Endothelial cell of hepatic sinusoid (primary cell): ENCODE results near the gene CCDC148.
"Not testable (repeated sequence)": the region's sequence is repeated elsewhere in the genome, so short reads cannot be mapped to it uniquely, and the experiment has no call there.

Experiments used
- in situ Hi-C: cut with HindIII; loops from 2 replicates; pipeline ENCODE4 v1.10.0; 2017; ENCODE audit warnings: low sequenced_read_pairs

The CCDC148 gene

DNA sequence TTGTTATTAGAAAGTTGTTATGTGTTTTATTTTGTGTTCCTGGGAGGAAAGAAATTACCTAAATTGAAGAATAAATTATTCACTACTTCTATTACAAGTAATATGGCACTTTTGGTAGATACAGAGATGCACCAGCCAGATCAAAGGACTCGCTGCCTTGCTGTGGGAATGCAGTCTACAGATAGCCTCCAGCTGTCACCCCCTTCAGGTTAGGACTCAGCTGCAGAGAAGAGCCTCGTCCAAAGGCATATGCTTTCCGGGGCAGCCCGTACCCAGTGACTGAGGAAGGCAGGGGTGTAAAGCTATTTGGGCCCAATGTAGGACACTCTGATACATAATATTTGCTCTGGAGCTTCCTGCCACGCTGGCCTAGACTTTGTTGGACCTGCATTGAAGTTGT lies 90.2 kb downstream of the CCDC148 start:
- in situ Hi-C loops: no loop called here

DNA sequence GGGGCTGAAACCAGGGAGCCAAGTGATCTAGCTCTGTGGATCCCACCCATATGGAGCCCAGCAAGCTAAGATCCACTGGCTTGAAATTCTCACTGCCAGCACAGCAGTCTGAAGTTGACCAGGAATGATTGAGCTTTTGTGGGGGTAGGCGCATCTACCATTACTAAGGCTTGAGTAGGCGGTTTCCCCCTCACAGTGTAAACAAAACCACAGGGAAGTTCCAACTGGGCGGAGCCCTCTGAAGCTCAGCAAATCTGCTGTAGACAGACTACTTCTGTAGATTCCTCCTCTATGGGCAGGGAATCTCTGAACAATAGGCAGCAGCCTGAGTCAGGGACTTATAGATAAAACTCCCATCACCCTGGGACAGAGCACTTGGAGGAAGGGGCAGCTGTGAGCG lies 96.7 kb downstream of the CCDC148 start:
- in situ Hi-C loops: no loop called here

DNA sequence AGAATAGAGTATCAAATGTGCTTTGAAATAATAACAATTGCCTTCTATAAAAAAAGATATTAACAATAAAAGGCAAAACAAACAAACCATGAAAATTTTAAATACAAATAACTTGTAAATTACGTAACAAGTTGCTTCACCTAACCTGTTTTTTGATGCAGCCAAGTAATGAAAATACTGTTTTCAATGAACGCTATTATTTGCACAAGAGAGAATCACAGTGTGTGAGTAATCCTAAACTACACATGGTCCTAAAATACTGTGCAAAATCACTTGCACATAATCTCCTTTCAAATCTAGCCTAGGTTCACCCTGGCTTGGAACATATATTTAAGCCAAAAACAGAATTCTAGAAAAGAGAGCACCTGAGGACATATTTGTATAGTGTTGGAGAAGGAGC lies 98.9 kb downstream of the CCDC148 start:
- in situ Hi-C loops: no loop called here

DNA sequence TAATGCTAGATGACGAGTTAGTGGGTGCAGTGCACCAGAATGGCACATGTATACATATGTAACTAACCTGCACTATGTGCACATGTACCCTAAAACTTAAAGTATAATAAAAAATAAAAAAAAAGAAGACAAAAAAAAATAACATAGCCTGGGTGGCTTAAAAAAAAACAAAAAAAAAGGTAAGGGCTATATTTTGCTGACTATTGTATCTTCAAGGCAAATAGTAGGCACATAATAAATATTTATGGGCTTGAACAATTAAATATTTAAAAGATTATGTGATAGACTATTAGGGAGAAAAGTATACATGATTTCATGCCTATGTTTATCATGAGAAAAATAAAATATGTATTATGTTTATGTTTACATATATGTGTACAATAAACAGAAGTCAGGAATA lies 99.4 kb downstream of the CCDC148 start:
- in situ Hi-C loops: no loop called here

DNA sequence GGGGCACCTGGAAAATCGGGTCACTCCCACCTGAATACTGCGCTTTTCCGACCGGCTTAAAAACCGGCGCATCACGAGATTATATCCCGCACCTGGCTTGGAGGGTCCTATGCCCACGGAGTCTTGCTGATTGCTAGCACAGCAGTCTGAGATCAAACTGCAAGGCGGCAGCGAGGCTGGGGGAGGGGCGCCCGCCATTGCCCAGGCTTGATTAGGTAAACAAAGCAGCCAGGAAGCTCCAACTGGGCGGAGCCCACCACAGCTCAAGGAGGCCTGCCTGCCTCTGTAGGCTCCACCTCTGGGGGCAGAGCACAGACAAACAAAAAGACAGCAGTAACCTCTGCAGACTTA lies 105.1 kb downstream of the CCDC148 start:
- in situ Hi-C loops: not testable (repeated sequence)

DNA sequence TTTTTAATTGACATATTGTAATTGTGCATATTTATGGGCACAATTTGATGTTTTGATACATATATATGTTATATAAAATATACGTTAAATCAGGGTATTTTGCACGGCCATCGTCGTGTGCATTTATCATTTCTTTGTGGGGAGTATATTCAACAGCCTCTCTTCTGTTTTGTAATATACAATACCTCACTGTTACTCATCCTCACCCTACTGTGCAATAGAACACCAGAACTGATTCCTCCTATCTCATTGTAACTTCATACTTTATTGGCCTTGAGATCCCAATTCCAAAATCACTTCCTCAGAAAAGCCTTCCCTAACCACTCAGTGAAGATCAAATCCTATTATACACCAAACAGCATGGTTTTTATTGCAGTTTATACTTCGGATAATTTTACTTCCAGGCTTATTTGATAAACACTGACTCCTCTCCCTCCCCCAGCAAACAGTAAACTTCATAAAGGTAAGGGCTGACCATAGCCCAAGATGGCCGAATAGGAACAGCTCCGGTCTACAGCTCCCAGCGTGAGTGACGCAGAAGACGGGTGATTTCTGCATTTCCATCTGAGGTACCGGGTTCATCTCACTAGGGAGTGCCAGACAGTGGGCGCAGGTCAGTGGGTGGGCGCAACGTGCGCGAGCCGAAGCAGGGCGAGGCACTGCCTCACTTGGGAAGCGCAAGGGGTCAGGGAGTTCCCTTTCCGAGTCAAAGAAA lies 105.6 kb downstream of the CCDC148 start:
- in situ Hi-C loops: not testable (repeated sequence)

DNA sequence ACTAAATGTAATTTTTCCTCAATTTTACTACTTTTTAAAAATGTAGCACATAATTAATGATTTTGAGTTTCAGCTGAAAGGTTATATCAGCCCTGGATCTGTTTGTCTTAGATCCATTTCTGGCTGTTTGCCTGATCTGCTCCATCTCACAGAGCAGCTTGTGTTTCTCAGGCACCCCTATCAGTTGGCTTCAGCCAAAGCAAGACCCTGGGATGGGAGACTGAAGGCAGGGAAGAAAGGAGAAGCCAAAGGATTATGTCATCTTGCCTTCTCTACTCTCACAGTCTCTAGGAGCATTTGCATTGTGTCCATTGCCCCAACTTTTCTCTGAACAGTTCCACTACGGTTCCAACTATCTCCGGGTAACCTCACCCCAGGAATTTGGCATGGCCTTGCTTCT lies 110.5 kb downstream of the CCDC148 start:
- in situ Hi-C loops: no loop called here

DNA sequence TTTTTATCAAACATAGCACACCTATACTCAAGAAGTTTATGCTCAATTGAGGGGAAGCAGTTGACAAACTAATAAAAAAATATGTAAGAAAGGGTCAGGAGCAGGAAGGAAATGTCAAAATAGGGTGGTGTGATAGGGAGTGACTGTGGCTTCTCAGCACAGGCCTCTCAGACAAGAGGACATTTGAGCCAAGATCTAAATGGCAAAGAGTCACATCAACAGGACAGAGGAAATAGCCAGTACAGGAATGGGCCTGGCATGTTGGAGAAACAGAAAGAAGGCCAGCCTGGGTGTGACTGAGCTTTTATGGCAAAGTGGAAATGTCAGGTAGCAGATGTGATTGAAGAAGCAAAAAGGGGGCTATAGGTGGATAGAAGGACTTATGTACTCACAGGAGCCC lies 117.0 kb downstream of the CCDC148 start:
- in situ Hi-C loops: no loop called here

DNA sequence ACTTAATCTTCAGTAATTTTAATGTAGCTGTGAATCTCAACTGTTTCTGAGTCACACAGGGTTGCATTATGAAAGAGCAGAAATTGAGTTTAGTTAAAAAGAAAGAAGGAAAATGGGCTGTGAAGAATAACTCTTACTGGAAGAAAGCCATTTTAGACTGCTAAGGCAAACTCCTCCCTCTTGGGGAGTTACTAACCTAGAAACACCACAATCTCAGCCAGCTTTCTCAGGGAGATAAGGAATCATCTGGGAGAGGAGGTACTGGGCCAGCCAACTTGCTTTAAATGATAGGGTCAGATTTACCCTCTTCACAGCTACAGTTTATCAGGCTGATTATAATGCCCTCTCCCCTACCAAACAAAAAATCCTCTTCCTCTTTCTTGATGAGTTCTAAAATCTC lies 119.5 kb downstream of the CCDC148 start:
- in situ Hi-C loops: no loop called here

DNA sequence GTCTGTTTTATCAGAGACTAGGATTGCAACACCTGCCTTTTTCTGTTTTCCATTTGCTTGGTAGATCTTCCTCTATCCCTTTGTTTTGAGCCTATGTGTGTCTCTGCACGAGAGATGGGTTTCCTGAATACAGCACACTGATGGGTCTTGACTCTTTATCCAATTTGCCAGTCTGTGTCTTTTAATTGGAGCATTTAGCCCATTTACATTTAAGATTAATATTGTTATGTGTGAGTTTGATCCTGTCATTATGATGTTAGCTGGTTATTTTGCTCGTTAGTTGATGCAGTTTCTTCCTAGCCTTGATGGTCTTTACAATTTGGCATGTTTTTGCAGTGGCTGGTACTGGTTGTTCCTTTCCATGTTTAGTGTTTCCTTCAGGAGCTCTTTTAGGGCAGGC lies 124.8 kb downstream of the CCDC148 start:
- in situ Hi-C loops: not testable (repeated sequence)

DNA sequence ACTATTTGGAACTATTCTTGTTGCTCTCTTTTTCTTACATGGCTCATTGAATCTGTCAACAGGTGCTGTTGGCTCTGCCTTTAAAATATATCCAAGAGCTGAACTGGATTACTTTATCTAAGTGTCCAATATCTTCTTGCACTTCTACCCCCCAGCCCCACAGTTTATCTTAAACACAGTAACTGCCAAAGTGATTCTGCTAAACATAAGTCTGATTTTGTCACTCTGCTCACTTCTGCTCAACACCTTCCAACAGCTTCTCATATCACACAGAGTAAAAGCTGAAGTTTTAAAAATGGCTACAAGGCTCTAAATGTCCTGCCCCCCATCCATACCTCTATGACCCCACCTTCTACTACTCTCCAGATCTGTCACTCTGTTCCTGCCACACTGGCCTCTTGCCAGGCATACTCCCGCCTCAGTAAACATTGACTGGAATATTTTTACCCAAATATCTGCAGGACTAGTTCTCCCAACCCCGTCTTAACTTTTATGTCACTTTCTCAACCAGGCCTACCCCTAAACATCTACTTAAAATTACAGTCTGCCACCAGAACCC lies 130.7 kb downstream of the CCDC148 start:
- in situ Hi-C loops: loop anchor here (5.0 kb wide), 1 partner anchor 69 kb away; no protein-coding TSS in a partner anchor

DNA sequence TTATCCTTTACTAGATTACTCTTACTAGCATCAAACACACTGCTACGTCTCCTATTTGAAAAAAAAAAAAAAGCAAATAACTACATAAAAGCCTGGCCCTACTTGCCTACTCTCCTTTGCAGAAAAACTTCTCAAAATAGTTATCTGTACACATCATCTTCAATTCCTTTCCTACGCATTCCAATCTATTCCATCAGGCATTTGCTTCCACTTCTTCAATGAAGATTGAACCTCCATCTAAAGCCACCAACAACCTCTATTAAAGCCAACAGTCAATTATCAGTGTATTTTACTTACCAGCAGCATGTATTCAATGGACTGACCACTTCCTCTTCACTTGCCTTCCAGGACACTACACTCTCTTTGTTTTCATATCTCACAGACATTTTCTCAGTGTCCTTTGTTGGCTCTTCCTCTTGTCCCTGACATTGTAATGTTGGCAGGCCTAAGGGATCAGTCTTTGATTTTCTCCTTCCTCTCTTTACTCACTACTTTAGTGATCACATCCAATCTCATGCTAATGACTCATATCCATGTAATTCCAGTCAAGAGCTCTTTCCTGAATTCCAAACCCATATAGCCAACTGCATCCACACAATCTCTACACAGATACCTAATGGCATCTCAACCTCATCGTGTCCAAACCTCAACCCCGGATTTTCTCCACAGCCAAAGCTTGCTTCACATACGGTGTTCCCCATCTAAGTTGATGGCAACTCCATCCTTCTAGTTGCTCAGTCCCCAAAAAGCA lies 131.3 kb downstream of the CCDC148 start:
- in situ Hi-C loops: loop anchor here (5.0 kb wide), 1 partner anchor 68 kb away; no protein-coding TSS in a partner anchor

DNA sequence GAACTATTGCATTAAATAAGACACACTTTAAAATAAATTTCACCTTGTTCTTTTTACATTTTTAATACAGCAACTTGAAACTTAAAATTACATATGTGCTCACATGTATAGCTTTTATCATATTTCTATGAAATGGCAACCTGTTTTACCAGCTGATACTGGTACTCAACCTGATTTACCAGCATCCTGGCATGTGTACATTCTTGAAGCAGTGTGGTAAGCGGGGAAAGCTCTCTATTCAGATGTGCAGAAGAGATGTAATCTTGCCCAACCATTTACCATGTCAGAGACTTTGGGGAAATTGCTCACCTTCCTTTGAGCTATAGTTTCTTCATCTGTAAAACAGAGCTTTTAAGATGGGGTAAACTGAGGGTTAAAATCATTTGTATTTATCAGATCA lies 133.2 kb downstream of the CCDC148 start:
- in situ Hi-C loops: no loop called here

DNA sequence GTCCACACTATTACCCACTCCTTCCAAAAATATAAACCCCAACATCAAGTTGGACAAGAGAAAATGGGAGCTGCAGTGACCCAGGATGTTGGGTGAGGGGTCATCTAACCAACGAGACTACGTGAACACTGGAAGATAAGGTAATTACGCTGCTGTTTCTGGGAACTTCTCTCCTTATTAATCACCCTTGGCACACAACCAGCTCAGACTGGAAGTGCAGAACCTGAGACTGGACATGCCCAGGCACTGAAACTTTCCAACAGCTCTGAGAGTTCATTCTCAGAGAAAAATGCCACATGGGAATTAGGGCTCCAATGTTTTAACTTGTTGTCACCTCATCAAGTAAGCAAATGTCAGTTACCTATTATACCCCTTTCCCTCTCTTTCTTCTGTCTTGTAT lies 135.3 kb downstream of the CCDC148 start:
- in situ Hi-C loops: no loop called here

DNA sequence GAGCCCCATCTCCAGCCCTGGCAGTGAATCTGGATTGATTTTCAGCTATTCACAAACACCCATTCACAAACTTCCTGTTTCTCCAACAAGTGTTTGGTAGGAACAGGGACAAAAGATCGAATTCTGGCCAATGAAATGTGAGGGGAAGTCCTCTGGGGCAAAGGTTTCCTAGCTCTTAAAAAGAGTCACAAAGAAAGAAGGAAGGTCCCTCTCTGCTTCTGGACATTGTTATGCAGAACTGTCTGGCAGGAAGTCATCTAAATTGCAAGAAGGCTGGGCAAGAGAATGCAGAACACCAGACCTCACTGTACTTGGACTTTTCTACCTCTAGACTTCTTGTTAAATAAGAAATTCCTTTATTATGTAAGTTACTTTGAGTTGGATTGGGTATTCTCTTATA lies 137.3 kb downstream of the CCDC148 start:
- in situ Hi-C loops: no loop called here

DNA sequence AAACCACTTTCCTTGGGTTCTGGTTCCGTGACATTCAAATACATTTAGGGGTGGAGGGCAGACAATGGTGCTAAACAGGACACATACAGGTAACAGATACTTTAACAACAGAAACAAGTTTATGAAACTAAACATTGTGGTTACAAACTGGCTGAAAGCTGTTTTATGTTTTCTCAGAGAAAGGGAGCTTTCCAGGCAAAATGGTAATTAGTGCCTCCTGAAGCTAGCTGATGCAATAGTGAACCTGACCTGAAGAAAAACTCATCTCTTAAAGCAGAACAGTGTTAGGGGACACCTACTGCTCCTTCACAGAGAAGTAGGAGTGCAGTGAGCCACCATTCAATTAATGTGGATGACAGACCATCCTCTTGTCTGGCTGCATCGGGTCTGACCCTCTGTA lies 138.9 kb downstream of the CCDC148 start:
- in situ Hi-C loops: no loop called here

DNA sequence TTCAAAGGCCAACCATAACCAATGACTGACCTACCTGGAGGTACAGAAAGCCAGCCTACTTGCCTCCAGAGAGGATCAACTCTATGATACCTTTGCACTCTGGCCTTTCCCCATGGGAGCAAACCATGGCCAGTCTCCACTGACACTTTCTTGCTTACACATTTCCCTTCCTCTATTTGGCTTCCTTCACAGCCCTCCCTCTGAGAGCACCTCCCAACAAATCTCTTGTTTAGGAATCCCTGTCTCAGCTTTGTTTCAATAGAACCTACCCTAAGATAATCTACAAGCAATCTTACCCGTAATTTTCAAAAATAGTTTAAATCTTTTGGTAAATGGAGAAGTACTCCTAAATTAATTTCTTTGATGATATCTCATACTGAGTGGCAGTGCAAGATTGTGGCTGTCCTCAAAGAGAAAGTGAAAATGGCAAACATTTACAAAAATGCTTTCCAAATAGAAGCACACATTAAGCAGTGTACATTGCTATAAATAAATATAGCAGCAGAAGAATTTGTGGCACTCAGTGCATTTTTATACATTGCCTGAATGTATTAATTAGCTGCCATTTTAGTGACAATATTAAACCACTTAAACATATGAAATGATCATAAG lies 140.6 kb downstream of the CCDC148 start:
- in situ Hi-C loops: no loop called here

DNA sequence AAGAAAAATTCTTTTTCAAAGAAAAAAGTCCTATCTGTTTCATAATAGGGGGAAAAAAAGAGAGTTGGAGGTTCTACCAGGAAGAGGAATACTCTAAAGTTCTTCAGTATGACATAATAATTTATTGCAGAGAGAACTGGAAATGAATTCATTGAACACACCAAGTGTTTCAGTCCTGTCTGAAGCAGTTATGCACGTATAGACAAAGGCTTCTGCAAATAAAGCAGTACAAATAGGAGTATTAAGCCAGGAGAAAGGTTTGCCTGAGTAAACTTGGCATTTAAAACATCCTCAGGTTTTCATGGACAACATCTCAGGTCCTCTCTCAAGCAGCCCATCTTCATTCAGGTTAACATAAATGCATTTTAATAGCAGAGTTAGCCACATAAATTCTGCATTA lies 141.6 kb downstream of the CCDC148 start:
- in situ Hi-C loops: no loop called here

DNA sequence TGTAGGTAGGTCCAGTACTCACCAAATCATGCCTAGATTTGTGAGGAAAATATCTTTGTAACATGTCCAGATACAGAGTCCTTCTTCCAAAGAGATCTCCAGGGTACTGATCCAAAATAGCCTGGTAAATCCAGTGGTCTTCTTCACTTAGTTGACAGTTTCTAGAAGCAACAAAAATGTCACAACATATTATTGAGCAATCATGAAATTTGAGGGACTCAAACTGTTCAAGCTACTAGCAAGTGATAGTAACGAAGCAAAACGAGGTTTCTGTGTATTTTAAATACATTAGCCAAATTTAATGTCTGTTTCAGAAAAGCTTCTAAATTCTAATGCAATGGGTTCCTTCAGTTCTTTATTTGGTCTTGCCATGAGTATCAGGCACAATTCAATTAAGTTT lies 142.8 kb downstream of the CCDC148 start:
- in situ Hi-C loops: no loop called here

DNA sequence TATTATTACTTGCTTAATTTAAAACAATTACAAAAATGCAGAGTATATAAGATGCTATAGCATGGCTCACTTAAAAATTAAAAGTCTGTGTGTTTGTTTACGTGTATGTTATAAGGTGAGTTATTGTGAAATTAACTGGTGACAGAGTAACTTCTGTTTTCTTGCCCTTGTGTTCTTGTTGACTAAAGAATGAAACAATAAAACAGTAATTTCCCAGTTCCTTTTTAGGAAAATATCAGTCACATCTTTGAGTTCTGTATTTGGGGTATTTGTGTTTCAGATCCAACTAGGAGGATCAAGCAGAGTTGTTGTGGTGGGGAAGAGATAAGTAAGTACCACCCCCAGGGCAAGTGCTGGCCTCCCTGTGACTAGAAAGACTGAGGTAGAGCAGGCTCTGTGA lies 143.6 kb downstream of the CCDC148 start:
- in situ Hi-C loops: no loop called here

DNA sequence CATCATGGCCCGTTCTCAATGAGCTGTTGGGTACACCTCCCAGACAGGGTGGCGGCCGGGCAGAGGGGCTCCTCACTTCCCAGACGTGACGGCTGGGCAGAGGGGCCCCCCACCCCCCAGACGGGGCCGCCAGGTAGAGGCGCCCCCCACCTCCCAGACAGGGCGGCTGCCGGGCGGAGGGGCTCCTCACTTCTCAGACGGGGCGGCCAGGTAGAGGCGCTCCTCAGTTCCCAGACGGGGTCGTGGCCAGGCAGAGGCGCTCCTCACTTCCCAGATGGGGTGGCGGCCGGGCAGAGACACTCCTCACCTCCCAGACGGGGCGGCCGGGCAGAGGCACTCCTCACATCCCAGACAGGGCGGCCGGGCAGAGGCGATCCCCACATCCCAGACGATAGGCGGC lies 146.1 kb downstream of the CCDC148 start:
- in situ Hi-C loops: not testable (repeated sequence)

DNA sequence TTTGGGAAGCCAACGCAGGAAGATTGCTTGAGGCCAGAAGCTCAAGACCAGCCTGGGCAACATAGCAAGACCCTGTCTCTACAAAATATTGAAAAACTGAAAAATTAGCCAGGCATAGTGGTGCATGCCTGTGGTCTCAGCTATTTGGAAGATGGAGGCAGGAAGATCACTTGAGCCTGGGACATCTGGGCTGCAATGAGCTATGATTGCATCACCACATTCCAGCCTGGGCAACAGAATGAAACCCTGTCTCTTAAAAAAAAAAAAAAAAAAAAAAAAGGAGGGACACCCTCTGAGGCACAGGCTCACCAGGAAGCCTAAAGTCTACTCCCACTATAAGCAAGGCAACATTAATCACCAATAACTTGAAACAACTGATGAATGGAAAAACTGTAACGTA lies 151.1 kb downstream of the CCDC148 start:
- in situ Hi-C loops: no loop called here
